ENCODE results near the gene CFAP100.

- TF ChIP-seq GATA2 (IDR thresholded peaks at IDR 0.05; ENCODE audit: low read depth, low read length) (no peak), GATA3 (IDR thresholded peaks at IDR 0.05; ENCODE audit: low read depth, low read length) (no peak)
Observed at GRCh38 chr3:126485176-126485897, 90.6 kb downstream of the CFAP100 start.
